Measurements from ENCODE around the gene GABRR2. TPM values are rescaled to one million over a fixed set of nuclear protein-coding genes. Genes with fewer than 3 reads are reported as not detected.

Gene GABRR2
- total RNA-seq, 2 donors from 2014 or later = 2.0 TPM; not detected in 1

DNA sequence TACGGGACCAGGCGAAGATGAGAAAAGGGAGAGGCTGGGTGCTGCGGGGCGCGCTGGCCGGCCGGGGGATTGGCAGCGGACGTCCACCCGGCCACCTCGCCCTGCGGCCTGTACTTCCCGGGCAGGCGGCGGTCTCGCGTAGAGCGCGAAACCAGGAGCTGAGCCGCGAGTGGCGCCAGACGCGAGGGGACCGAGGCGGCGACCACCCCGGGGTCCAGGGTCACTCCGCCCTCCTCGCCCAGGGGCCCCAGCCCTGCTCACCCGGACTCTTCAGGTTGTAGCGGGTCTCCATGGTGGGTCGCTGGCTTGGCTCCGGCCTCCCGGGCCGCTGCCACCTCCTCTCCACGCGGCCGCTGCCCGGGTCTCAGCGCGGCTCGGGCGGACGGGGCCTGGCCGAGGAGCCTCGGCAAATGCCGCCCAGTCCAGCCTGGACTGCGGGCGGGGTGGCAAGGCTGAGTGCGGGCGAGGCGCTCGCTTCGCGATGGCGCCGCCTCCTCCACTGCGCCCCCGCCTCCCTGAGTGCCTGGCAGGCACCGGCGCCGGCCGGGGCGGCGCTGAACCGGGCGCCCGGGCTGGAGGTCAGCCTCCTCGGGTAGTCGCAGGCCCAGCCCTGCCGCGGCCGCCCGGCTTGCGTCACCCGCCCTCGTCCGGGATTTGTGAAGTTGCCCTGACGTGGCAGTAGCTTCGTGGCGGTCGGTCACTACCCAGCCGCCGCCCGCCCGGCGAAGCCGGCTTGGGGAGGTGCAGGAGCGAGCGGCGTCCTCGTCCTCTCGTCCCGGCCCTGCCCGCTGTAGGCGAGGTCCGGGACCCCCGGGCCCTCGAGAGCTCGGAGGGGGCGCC is 37.4 kb upstream of the GABRR2 start, which contains the start of gene UBE2J1:
TSS of gene UBE2J1 (minus strand) at position 445 of the 840 bp plus-strand sequence. CDS start at position 292, 153 bp downstream.
- DNase-seq (ENCODE audit: low spot score) (peak; percentile 78), ATAC-seq (ENCODE audit: insufficient number of reproducible peaks, low FRiP score, low read depth) (peak; percentile 95)
- Histone ChIP-seq H3K36me3 (no peaks in the 10 kb centered on the region), H3K4me1 (ENCODE audit: control insufficient read depth in 1 of 2, low read depth in 2 of 2) (peaks cover 5 to 45% of the 10 kb centered on the region in 2 donors), H3K27me3 (replicated peaks; ENCODE audit: insufficient read depth) (no peaks in the 10 kb centered on the region), H3K27ac (peak within 1 kb of the TSS; percentile 95 to 99), H3K4me3 (peak within 1 kb of the TSS; percentile 85), H3K9me3 (no peaks in the 10 kb centered on the region)
- TF ChIP-seq, protein P1, sequence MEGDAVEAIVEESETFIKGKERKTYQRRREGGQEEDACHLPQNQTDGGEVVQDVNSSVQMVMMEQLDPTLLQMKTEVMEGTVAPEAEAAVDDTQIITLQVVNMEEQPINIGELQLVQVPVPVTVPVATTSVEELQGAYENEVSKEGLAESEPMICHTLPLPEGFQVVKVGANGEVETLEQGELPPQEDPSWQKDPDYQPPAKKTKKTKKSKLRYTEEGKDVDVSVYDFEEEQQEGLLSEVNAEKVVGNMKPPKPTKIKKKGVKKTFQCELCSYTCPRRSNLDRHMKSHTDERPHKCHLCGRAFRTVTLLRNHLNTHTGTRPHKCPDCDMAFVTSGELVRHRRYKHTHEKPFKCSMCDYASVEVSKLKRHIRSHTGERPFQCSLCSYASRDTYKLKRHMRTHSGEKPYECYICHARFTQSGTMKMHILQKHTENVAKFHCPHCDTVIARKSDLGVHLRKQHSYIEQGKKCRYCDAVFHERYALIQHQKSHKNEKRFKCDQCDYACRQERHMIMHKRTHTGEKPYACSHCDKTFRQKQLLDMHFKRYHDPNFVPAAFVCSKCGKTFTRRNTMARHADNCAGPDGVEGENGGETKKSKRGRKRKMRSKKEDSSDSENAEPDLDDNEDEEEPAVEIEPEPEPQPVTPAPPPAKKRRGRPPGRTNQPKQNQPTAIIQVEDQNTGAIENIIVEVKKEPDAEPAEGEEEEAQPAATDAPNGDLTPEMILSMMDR (IDR thresholded peaks at IDR 0.05) = no peak

DNA sequence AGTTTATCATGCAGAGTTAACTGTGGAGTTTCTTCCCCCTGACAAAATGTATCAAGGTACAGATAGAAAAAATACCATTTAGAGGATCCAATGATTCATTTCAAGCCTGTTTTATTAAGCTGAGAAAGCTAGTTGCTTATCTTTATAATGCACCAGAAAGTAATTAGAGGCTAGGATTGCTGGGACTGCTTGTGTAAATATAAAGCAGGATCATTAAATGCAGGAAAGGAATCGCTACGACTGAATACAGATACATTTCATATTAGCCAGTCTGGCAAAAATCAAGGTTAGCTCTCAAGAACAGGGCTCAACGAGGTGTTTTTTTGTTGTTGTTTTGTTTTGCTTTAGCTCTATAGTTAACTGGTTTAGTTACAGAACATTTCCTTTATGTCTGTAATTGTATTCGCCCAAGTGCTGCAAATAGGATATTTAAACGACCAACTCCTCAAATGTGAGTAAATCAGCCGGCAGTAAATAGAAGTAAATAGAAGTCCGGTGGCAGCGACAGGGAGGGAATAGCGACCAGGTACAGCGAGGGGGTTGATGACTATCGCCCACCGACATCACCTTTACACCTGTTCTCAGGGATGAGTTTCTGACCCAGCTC is 36.7 kb upstream of the GABRR2 start:
- TF ChIP-seq, protein P1 (IDR thresholded peaks at IDR 0.05) = no peak
- Histone ChIP-seq H3K27ac (peak overlapping the region; percentile 95 to 99), H3K4me1 (ENCODE audit: control insufficient read depth in 1 of 2, low read depth in 2 of 2) (peaks cover 5 to 45% of the 10 kb centered on the region in 2 donors), H3K9me3 (no peaks in the 10 kb centered on the region), H3K4me3 (peak overlapping the region; percentile 85), H3K36me3 (no peaks in the 10 kb centered on the region), H3K27me3 (replicated peaks; ENCODE audit: insufficient read depth) (no peaks in the 10 kb centered on the region)
- ATAC-seq (ENCODE audit: insufficient number of reproducible peaks, low FRiP score, low read depth) (no peak), DNase-seq (ENCODE audit: low spot score) (no peak)

DNA sequence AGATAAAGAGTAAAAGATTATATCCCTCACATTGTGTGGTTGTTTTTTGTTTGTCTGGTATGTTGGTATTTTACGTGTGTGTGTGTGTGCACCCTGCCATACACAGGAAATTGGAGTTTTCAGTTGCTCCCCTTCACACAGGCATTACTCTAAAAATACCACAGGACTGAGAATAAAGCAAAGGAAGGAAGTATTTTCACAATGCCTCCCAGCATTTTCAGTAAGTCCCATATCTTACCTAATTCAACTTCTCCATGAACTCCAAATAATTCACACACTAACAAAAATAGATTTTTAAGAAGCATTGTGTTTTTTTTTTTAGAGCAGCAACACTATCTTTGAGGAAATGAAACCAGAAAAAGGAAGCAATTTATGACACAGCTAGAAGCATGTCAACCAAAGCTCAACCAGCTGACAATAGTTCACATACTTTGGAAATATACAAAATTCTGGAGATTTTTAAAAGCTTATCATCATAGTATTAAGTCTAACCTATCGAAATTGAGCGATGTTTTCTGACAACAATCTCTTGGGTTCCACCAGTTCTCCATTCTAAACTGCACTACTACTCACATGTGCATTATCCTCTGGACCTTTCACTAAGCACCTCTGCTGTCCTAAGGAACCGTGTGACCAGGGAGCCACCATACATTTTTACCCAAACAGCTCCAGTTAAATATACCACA is 35.3 kb upstream of the GABRR2 start:
- Histone ChIP-seq H3K9me3 (no peaks in the 10 kb centered on the region), H3K4me3 (peak overlapping the region; percentile 85), H3K4me1 (ENCODE audit: control insufficient read depth in 1 of 2, low read depth in 2 of 2) (peaks cover 5 to 45% of the 10 kb centered on the region in 2 donors), H3K27me3 (replicated peaks; ENCODE audit: insufficient read depth) (no peaks in the 10 kb centered on the region), H3K27ac (no peak overlapping the region), H3K36me3 (no peaks in the 10 kb centered on the region)
- TF ChIP-seq, protein P1 (IDR thresholded peaks at IDR 0.05) = no peak
- ATAC-seq (ENCODE audit: insufficient number of reproducible peaks, low FRiP score, low read depth) (no peak), DNase-seq (ENCODE audit: low spot score) (no peak)

DNA sequence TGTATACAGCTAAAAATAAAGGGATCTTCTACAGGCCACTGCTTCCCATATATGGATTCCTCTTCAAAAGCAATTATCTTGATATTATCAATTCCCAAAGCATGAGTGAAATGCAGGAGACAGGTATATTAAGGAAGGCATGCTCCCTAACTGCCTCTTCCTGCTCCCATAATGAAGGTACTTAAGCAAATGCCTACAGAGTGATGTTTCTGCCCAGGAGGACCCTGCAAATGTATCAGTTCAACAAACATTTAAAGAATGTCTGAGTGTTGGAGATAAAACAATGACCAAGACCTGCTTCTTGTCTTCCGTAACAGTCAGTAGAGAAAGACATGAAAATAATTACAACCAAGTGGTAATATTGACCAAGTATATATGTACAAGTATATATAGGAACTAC is 33.3 kb upstream of the GABRR2 start:
- H3K27ac ChIP-seq = no peak overlapping the region
- DNase-seq (ENCODE audit: low spot score) = no peak

More for the DNA sequence above, 33.3 kb upstream of the GABRR2 start:
- Histone ChIP-seq H3K4me3 (no peak overlapping the region), H3K27me3 (replicated peaks; ENCODE audit: insufficient read depth) (no peaks in the 10 kb centered on the region), H3K4me1 (ENCODE audit: control insufficient read depth in 1 of 2, low read depth in 2 of 2) (peaks cover 8 to 55% of the 10 kb centered on the region in 2 donors), H3K9me3 (no peaks in the 10 kb centered on the region), H3K36me3 (no peaks in the 10 kb centered on the region)
- TF ChIP-seq, protein P1 (IDR thresholded peaks at IDR 0.05) = no peak
- ATAC-seq (ENCODE audit: insufficient number of reproducible peaks, low FRiP score, low read depth) = no peak

All from thoracic aorta (tissue), 2 donors.